DMS 273 (cell line): Measurements from ENCODE around the gene RPS6KB2.
"Not testable (repeated sequence)": the region's sequence is repeated elsewhere in the genome, so short reads cannot be mapped to it uniquely, and the experiment has no call there.

Experiments used
- DNase-seq: peaks from one replicate; lab custom pipeline; 2025; ENCODE audit not compliant: unreplicated experiment; lab: John Stamatoyannopoulos, UW

The RPS6KB2 gene

DNA sequence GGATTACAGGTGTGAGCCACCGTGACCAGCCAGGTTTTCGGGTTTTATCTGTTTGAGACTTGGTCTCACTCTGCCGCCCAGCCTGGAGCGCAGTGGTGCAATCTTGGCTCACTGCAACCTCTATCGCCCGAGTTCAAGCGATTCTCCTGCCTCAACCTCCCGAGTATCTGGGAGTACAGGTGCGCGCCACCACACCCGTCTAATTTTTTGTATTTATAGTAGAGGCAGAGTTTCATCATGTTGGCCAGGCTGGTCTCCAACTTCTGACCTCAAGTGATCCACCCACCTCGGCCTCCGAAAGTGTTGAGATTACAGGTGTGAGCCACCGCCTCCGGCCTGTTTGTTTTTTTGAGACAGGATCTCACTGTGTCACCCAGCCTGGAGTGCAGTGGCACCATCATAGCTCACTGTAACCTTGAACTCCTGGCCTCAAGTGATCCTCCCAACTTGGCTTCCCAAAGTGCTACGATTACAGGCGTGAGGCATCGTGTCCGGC, 882 bp upstream of the RPS6KB2 start:
- not testable (repeated sequence) for DNase-seq

DNA sequence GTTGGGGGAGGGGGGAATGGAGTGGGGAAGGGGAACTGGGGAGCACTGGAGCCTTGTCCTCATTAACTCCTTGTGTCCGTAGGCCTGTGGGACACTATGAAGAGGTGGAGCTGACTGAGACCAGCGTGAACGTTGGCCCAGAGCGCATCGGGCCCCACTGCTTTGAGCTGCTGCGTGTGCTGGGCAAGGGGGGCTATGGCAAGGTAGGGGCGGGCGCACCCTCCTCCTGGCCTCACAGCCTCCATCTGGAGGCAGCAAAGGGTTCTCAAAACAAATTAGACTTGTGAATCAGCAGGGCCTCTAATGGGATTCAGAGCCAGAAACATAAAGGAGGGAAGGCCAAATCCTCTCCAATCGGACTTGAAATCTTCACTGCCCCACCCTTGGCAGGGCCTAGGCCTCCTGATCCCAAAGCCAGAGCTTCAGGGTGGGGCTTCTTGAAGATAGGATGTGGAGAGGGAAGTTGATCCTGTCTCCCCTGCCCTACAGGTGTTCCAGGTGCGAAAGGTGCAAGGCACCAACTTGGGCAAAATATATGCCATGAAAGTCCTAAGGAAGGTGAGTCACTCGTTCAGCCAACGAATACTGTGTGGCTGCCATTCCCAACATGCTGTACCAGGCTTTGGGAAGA, 859 bp downstream of the RPS6KB2 start:
- peak; percentile 25 for DNase-seq

DNA sequence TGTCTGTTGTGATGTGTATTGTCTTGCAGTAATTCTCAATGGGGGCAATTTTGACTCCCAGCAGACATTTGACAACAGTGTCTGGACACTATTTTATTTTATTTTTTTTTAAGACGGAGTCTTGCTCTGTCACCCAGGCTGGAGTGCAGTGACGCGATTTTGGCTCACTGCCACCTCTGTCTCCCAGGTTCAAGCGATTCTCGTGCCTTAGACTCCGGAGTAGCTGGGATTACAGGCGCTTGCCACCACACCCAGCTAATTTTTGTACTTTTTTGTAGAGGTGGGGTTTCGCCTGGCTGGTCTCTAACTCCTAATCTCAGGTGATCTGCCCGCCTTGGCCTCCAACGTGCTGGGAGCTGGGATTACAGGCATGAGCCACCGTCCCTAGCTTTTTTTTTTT, 1.4 kb downstream of the RPS6KB2 start:
- DNase-seq = no peak

DNA sequence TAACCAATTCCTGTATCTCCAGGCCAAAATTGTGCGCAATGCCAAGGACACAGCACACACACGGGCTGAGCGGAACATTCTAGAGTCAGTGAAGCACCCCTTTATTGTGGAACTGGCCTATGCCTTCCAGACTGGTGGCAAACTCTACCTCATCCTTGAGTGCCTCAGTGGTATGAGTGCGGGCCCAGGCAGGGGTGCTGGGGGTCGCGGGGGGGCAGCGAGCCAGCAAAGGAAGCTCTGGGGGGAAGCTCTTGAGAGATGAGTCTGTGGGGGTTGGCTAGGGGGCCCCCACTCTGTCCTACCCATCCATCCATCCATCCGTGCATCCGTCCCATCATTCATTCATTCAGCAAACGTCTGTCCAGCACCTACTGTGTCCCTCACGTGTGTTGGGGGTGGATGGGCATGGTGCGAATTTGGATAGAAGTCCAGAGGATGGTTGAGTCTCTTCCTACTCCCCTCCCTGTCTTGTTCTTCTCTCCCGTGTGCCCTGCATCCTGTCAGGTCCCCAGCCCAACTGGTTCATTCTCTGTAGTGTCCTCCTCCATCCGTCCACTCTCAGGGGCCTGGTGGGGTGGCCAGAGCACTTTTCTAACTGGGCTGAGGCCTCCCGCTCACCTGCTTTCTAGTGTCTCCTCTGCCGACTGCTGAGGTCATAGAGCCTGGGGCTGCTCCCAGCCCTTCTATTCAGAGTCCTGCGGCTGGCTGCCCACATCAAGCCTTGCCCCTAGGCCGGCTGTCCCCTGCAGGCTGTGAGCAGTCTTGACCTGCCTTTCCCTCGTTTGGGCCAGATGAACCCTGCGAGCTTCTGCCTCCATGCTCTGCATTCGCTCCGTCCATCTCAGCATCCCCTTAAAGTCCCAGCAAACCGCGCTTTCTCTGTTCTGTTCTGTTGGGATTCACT, 3.3 kb downstream of the RPS6KB2 start:
- DNase-seq = no peak

DNA sequence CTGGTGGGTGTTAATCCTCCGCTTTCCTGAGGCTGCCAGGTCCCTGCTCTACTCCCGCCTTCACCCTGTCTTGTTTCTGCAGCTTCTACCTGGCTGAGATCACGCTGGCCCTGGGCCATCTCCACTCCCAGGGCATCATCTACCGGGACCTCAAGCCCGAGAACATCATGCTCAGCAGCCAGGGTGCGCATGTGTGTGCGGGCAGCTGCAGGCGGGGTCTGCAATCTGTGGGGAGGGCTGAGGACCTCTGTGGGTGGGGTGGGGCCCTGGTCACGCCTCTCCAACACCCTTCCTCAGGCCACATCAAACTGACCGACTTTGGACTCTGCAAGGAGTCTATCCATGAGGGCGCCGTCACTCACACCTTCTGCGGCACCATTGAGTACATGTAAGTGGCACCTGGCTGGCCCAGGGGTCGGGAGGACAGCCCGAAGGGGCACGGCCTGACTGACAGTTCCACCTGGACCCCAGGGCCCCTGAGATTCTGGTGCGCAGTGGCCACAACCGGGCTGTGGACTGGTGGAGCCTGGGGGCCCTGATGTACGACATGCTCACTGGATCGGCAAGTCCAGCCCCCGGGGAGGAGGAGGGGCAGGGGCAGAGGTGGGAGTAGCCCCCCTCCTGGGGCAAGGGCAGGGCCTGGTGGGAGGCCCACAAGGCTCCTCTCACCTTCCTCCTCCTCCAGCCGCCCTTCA, 4.5 kb downstream of the RPS6KB2 start:
- no peak for DNase-seq

DNA sequence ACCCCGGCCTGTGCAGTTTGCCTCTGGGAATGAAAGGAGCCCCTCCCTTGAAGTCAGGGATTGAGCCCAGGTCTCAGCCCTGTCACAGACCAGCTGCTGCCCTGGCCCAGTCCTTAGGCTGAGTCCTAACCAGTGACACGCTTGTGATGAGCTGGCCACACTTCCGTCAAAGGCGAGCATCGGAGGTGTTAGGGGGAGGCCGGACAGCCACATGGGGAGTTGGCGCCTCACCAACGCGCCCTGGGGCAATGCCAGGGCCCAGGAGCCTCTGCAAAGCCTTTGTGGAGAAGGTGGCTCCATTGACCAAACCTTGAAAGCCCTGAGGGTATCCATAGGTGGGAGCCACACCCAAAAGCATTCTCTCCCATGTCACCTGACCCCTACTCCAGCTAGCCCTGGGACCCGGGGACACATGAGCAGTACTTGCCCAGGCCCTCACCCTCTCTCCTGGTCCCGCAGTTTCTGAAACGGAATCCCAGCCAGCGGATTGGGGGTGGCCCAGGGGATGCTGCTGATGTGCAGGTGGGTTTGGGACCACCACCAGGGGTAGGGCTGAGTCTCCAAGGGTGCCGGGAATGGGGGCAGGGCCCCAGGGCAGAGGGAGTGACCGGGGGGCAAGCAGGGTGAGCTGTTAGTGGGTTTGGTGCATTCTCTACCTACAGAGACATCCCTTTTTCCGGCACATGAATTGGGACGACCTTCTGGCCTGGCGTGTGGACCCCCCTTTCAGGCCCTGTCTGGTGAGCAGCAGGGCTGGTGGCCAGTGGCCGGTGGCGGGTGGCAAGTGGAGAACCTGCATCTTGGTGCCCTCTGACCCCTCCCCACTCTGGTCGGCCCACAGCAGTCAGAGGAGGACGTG, 5.5 kb downstream of the RPS6KB2 start:
- DNase-seq = no peak

DNA sequence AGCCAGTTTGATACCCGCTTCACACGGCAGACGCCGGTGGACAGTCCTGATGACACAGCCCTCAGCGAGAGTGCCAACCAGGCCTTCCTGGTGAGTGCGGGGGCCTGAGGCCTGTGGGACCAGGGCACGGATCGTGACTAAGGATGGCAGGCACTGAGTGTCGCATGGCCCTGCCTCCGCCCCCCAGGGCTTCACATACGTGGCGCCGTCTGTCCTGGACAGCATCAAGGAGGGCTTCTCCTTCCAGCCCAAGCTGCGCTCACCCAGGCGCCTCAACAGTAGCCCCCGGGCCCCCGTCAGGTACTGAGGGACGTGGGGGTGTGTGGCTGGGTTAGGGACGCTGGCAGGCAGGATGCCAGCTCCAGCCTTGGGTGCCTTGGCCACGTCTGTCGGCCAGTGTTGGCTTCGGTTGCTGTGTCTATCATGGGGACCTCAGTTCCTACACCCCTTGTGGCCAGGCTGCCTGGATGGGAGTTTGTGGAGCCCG, 6.1 kb downstream of the RPS6KB2 start:
- no peak for DNase-seq

DNA sequence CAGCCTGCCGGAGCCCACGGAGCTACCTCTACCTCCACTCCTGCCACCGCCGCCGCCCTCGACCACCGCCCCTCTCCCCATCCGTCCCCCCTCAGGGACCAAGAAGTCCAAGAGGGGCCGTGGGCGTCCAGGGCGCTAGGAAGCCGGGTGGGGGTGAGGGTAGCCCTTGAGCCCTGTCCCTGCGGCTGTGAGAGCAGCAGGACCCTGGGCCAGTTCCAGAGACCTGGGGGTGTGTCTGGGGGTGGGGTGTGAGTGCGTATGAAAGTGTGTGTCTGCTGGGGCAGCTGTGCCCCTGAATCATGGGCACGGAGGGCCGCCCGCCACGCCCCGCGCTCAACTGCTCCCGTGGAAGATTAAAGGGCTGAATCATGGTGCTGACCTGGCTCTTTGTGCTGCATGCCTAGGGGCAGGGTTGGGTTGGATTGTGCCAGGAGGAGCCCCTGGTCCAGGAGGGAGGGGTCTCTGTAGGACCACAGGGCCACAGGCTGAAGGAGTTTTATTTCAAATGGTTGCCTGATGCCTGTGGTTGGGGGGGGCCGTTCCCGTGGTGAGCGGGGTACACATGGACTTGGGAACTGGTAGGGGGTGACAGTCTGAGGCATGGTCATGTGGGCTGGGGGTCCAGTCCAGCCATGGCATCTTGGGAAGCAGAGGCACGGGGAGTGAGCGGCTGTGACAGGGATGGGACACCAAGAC, 6.9 kb downstream of the RPS6KB2 start:
- DNase-seq = no peak

DNA sequence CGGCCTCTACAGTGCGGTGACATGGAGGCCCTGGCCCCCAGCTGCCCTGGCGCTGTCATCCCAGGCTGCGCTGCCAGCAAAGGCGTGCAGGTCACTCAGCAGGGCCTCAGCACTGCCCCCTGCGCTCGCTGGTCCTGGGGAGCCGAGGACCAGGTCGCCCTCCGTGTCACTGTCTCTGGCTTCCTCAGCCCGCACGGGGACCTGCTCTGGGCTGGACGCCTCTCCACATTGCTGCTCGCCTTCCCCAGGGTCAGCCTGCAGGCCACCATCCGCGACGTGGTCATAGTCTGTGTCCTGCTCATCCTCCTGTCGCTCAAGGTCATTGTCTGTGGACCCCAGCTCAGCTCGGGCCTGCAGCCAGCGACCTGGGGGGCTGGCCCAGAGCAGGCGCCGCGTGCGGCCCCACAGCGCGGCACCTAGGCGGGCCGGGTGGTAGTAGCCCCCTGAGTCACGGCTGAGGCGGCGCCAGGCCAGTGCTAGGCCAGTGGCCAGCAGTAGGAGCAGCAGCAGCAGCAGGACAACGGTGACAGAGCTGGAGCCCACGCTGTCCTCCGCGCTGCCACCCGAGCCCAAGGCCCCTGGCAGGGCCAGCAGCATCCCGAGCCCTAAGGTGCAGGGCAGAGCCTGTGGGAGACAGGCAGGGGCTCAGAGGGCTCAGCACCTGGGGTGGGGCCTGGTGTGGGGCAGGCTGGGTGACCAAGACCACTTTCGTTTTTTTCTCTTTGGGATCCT, 7.6 kb downstream of the RPS6KB2 start:
- DNase-seq = no peak

DNA sequence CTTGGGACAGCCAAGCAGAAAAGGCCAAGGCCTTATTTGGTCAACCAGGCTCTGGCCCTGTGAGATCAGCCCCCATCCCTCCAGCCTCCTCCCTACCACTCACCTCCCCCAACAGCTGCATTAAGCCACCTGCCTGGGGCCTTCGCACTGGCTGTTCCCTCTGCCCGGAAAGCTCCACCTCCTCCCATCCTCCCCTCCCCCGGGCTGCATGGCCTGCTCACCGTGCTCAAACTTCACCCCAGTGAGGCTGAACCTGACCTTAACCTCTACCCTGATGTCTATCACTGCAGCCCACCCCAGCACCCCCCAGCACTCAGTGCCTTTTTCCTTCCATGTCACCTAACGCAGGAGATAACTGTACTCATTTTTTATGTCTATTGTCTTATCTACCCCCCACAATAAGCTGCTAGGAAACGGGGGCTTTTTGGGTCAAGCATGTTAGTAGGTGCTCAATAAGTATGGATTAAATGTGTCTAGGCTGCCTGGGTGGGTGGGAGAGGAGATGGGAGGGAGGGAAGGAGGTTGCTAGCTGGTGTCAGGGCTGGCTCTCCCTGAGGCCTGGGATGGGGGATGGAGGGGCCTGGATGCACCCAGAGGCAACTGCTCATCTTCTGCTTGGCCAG, 8.3 kb downstream of the RPS6KB2 start:
- peak; percentile 38 for DNase-seq

DNA sequence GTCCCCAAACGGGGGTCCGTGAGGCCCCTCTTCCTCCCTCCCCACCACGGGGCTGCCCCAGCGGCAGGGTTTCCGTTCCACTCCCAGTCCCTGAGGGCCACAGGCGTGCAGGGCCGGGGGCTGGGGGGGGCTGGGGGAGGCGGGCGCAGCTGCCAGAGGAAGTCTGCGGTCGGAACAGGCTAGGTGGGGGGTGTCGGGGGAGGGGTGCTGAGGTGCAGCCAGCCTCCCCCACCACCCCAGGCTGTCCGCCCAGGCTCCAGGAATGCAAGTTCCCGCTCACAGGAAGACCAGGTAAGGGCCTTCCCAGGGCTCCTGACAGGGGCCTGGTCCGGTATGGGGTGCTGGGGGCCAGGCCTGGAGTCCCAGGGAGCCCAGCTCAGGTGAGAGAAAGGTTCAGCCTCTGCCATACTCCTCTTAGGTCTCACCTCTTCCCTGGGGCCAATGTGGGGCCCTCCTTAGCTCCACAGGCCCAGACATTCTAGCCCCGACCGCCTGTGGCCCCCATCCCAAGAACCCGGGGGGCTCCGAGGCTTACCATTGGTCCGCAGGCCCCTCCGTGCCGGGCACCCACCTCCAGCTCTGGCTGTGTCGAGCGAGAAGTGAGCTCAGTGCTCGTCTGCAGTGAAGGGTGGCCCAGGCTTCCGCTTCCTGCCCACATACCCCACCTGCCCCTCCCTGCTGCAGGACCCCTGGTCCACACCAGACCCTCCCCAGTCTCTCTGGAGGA, 9.0 kb downstream of the RPS6KB2 start, which contains the start of gene PTPRCAP:
Gene PTPRCAP, minus strand, starts transcription at position 601 of the 727 bp plus-strand sequence. Its CDS starts 63 bp downstream, at position 538.
- no peak for DNase-seq

DNA sequence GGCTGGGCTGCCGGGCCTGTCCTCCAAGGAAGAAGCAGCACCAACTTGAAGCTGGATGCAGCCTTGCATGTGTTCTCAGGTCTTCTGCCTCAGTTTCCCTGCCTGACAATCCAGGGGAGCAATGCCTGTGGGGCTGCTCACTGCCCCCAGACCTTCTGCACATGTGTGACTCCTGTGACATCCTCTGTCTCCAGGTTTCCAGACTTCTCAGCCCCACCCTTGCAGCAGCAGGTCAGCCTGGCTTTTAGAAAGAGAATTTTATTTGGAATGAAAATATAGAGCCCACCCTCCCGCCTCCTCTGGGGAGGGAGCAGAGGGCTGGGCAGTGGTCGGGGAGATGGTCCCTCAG, 9.5 kb downstream of the RPS6KB2 start:
- no peak for DNase-seq

DNA sequence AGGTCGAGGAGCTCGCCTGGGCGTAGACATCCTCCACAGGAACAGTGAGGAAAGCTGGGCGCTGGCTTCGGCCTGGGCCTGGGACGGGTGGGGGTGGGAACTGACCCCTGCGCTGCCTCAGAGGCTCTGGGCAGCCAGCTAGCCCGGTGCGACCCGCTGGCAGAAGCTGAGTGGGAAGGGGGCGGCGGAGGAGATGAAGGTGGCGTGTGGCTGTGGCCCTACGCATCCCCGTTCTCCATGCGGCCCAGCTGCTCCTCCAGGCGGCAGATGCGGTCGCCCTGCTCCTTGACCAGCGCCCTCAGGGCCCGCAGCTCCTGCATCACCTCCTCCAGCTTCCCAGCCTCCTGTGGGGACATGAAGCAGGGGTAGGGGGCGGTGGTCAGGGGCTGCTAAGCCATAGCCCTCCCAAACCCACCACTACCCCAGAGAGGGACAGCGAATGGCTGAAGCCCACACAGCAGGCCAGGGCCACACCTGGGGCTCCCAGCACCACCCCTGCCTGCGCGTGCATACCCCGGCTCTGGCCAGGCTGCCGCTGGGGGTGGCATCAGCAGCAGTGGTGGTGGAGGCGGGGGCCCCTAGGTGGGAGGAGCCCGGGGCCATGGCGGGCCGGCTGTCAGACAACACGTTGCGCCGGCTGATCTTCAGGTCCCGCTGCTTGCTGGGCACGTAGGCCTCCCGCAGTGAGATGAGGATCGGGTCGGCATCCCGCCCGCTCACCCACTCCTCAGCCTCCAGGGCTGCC, 10.0 kb downstream of the RPS6KB2 start:
- no peak for DNase-seq

DNA sequence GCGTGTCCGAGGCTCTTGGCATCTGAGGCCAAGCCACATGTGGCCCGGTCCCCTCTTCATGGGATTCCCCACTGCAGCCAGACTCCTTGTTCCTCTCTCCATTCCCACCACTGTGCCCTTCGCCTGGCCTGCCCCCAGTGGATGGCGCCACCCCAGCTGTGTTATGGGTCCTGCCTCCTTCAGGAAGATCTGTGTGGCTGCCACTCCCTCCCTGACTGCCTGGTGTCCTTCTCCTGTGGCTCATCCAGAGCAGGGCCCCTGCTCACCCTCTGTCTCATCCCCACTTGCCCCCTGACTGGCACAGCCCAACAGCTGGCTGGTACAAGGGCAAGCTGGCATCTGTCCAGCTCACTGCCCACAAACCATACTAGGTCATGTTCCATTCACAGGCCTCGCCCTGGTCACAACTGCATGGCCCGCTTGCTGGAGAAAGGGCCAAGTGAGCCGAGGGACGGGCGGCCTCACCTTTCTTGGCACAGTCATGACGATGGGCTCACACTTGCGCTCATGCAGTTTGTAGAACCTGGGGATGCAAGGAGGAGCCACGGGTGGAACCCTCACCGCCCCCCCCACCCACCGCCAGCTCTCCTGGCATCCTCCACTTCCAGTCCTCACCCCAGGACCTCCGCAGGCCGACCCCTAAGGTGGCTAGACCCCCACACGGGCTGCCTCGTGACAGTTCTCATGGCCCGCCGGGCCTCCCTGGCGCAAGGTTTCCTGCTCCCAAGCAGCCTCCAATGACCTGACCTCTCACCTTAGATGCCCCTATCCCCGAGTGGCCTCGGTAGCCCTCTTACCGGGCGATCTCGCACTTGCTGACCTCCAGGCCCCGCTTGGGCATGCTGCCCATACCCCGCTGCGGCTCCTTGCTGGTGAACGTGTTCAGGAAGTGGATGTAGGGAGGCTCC, 11.3 kb downstream of the RPS6KB2 start:
- peak; percentile 66 for DNase-seq

DNA sequence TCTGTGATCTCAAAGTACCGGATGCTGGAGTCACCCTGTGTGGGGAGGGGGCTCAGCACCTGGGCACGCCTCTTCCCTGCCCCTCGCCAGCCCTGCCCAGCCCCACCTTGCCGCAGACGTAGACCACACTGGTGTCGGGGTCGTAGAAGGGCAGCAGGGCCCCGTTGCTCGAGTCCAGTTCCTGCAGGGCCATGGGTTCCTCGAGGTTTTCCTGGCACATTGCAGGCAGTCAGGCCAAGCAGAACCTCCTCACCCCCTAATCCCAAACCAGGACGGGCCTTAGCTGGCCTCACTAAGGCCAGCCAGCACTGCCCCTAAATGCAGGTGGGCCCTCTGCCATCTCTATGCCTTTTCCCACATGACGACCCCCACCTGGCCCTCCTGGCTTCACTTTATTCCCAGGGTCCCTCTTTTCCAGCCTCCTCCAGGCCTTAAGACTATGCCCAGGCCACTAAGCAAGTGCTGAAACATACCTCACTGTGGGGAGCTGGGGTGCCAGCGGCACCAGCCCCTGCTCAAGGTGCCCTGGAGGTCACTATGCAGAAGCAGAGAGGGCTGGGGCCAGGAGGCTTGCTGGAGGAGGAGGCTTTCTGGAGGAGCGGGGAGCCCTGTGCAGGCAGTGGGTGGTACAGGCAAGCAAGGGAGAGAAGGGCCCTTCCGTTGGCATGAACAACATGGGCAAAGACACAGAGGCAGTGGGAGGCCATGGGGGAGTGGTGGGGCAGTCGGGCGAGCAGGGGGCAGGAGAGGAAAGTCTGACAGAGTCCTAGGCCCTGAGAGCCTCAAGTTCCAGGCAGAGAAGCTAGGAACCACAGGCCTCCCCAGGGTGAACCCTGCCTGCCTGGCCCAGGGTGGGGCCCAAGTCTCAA, 12.2 kb downstream of the RPS6KB2 start:
- no peak for DNase-seq
